Stimulated activated CD8-positive, alpha-beta memory T cell treated with anti-CD3 and anti-CD28 coated beads, Interleukin-7, amount 100 ng/mL, for 24 hours (primary cell): ENCODE measurements around the gene NUP133.
"Not testable (repeated sequence)": the region's sequence is repeated elsewhere in the genome, so short reads cannot be mapped to it uniquely, and the experiment has no call there.

Source experiments
- DNase-seq: peaks from one replicate; pipeline ENCODE4 v3.0.0-alpha.2; 2020; ENCODE audit warnings: low read depth

The NUP133 gene

DNA sequence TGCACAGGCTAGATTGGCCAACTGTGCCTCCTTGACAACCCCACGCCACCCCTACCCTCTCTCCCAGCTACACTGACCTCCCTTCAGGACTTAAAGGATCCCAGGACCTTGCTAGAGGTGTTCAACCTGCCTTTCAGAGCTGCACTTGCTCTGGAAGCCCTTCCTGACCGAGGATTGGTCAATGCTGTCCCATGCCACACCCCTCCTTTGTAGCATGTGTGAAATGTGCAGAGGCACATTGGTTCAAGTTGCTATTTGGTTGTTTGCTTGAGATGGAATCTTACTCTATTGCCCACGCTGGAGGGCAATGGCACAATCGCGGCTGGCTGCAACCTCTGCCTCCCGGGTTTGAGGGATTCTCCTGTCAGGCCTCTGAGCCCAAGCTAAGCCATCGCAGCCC is 96.1 kb downstream of the NUP133 start:
- no peak for DNase-seq

DNA sequence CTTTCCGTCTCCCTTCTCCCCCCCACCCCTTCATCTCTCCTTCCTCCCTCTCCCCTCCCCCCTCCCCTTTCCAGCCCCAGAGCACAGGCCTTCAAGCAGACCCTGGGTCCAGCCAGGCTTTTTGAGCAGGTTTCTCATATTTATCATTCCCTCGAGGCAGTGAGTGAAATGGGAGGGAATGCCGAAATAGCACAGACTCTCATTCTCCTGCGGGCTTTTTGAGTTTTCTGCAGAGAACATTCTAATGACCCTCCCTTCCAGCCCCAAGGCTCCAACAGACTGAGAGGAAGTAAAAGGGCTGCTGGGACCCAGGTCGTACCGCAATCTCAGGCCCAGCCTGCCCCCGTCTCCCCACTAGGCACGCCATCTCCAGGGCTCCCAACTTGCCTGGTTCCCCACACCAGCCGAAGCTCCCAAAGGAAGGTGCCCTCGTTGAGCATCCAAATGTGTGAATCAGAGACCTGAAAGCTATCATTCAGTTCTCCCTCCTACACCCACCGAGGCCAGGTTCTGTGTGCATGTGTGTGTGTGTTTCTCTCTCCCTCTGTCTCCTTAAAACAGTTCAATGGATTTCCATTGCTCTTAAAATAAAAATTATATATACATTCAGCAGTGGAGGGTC is 96.6 kb downstream of the NUP133 start:
- no peak for DNase-seq

DNA sequence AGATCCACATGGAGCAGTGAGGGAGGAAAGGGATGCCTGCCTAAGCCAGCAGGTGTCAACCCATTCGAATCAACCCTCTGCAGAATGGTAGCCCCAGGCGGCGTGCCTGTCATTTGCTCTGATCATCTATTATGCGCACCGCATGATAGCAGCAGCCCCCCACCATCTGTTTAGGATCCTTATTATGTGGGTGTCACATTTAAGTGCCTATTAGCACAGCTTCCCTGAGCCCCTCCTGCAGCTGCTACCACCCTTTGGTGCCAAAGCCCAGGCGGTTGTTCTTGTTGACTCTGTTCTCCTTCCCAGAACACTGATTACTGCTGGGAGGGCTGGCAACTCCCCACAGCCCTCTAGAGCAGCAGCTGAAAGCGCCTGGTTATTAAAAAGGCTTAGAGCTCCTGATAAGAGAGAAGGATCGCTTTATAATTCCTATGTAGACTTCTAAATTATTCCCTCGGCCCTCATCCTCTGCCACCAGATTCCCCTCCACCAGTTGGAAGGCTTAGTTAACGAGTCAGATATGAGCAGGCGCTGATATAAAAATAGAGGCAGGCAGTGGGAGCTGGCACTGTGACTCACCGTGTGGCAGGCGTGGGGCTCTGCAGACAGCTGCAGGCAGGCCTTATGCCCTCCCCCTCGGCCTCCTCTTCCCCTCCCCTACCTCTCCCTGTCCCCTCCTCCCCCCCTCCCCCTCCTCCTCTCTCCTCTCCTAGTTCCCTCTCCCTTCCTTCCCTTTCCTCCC is 97.3 kb downstream of the NUP133 start:
- no peak for DNase-seq

DNA sequence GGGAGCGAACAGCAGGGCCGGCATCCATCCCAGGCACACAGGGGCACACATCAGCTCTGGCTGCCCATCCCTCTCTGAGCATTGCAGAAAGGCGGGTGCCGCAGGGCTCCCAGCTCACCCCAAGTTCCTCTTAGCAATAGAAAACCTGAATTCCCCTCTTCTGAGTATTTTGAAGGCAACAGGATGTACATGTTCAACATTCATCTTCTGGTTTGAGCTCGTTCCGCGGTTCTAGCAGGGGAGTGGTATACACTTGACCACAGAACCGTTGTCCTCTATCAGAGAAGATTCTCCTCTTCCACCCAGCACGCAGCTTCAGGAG is 97.8 kb downstream of the NUP133 start:
- DNase-seq, result no peak

DNA sequence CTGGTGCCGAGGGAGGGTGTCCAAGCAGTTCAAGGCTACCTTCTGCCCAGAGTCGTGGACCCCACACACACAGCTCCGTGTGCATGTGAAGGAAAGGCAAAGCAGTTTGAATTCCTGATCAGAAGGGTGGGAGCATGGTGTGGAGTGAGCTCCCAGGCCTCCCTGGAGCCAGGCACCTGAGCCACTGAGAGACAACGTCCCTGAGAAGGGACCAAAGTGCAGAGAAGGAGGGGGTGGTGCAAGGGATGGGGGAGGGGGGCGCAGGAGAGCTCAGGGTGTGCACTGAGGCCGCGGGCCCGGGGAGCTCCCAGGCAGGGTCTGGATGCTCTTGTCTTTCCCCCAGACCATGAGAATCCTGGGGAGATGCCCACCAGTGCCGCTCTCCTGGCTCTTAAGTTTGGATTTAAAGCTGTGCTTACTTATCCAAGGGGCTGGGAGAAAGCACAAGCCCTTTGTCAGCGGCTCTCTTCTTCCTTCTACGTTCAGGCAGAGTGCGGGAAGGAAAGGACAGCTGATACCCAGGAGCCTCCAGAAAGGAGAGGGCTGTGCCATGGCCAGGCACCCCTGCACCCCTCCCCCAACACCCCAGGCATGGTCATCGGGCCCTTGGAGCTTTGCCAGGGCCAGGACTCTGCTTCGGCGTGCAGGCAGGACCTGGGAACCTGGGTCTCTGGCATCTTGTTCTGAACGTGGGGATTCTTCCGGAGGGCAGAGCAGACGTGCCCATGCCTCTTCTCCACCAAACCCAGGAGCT is 98.3 kb downstream of the NUP133 start:
- DNase-seq, result no peak

DNA sequence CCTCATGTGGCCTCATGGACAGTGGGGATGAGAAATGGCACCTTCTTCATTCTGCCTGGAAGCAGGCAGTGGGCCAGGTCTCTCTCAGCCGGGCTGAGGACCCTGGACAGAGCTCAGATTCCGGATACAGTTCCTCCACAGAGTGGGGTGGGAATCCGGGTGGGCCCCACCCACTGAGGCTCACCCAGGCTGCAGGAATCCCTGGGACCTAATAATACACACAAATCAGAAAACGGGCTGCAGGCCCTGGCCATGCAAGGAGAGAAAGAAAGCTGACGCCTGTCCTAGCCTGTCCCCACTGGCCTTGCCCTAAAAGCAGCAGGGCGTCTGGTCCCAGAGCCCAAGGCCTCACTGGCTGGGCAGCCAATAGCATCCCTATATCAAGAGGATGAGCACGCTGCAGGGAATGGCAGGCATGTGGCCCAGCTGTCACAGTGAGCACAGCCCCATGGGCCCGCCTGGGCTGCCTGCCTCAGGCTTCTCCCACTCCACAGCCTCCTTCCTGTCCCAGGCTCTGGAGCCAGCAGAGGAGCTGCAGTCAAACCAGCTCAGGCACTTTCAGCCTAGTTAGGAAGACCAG is 99.6 kb downstream of the NUP133 start:
- DNase-seq, result no peak

DNA sequence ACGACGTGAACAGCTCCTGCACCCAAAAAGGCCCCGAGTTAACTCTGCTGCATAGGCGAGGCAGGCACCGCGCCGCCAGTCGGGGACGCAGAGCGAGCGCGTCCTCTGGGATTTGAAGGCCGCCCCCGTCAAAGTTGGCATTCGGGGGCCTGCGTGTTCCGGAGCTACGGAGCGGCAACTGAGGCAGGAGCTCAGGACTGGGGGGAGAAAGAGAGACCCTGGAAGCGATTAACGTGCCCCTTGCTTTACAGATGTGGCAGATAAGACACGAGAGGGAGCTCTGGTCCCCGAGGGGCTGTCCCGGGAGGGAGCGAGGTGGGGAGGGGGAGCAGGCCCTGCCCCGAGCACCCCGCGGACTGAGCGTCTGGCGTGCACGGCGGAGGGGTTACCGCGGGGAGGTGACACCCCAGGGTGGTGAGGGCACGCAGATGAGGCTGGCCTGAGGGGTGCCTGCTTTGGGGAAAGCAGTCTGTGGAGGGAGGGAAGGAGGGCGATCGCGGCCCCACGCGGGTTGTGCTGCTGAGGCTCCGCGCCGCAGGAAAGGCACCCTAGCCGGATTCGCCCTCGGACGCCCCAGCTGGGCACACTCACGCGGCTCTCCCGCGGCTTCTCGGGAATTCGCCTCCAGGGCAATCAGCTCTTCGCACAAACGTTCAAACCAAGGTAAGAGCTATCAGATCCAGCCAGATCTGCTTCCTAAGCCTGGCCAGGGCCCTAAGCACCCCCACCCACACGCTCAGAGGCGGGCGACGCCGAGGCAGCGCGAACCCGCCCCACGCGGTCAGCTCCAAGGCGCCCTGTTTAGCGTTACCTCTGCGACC is 100.7 kb downstream of the NUP133 start:
- no peak for DNase-seq

DNA sequence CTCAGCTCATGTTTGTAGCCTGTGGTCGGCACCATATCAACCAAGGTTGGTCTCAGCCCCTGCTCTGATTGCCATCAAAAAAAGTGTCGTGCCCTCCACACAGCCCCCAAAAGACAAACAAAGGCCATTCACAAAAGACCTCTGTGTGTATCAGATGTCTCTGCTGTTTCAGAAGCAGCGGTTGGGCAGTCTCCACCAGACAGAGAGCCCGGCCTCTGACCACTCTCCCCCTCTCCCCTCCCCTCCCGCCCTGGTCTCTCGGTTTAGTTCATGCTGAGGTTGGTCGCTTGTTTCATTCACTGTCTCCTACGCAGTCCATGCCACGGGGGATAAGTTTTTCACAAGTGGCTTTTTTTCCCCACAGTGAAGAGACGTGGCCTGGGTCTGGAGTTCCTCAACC is 101.3 kb downstream of the NUP133 start:
- DNase-seq, result no peak

DNA sequence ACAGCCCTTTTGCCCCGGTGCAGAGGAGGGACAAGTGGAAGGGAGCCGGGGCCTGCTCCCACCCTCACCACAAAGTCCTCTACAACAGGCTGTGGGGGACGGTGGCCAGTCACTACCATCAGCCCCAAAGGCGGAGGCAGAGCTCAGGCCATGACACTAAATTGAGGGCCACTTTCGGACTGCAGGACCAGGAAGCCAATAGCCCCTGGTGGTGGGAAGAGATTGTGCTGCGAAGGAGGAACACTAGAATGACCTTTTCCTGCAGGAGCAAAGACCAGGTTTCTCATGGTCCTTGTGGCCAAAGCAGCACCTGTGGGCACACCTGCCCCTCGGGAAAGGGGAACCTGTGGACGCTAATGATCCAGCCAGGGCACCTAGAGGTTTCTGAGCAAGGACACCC is 104.6 kb downstream of the NUP133 start:
- DNase-seq, result no peak

DNA sequence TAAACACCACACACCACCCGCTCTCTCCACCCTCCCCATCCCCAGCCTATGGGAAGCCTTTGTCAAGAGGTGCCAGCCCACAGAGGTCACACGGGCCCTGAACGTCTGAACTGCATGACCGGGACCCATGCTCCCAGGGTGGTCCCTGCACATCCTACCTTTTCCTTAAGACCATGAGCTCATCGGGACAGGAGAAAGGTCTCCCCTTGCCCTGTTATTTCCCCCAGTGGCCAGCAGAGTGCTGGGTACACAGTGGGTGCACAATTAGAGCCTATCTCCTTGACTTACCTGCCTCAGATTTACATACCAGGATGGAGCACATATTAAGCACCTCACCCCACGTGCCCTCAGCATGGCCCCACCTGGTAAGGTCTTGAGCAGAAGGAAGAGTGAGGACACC is 105.1 kb downstream of the NUP133 start:
- DNase-seq, result no peak

DNA sequence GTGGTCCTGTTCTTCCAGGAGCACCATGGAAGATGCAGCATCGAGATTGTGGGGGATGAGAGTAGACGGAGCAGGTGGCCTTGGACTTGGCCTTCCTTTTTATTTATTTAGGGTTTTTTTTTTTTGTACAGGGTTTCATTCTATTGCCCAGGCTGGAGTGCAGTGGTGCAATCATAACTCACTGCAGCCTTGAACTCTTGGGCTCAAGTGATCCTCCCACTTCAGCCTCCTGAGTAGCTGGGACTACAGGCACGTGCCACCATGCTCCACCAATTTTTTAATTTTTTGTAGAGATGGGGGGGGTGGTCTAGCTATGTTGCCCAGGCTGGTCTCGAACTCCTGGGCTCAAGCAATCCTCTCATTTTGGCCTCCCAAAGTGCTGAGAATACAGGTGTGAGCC is 105.8 kb downstream of the NUP133 start:
- not testable (repeated sequence) for DNase-seq

DNA sequence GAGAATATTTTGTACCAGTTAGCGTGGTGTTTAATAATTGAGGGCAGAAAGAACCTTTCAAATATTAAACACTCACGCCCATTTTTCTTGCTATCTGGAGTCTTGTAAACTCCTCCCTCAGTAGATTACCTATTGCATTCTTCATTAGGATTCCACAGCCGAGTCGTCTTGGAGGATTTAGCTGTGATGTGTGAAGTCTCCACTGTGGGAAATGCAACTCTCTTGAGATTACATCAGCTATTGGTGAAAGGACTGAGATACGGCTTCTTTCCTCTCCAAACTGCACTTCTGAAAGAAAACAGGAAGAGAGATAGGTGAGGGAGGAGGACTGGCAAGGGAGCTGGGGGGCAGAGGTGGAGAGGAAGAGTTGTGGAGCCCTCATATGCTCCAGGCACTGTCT is 110.4 kb downstream of the NUP133 start:
- DNase-seq, result no peak

DNA sequence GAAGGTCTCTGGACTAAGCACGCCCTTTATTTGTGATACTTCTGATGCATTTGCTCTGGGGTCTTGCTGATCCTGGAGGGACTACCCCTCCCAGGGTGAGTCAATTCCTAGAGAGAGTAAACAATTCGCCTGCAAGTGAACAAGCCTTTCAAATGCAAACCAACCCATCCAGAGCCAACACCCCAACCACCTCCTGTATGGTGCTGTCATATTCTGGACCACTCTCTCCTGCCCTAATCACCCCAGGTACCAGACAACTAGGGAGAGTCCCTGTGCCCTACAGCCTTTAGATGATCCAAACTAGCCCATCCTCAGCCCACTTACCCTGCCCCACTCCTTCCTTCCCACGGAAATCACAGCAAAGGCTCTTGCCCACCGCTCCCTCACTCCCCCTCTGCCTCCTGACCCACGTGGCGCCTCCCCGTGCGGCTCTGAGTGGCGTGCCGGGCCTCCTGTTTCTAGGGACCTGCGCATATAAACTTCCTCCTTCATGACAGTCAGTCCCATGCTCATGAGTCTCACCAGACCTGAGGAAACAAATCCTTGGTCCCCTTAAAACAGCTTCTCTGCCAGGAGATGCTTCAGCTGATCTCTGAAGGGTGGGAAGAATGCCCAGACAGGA is 111.4 kb downstream of the NUP133 start:
- no peak for DNase-seq

DNA sequence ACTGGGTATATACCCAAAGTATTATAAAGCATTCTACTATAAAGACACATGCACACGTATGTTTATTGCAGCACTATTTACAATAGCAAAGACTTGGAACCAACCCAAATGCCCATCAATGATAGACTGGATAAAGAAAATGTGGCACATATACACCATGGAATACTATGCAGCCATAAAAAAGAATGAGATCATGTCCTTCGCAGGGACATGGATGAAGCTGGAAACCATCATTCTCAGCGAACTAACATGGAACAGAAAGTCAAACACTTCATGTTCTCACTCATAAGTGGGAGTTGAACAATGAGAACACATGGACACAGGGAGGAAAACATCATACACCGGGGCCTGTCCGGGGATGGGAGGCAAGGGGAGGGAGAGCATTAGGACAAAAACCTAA is 113.6 kb downstream of the NUP133 start:
- DNase-seq, result not testable (repeated sequence)

DNA sequence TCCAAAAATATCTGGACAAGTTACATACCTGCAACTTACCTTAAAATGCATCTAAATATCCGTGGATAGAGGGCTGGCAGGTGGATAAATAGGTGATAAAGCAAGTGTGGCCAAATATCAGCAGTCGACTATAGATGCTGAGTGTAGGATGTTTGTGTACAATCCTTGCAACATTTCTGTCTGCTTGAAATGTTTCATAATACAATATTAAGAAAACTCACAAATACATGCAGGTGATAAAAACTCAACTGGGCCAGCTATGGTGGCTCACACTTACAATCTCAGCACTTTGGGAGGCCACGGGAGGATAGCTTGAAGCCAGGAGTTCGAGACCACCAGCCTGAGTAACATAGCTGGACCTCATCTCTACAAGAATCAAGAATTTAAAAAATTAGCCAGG is 115.2 kb downstream of the NUP133 start:
- no peak for DNase-seq
